ENCODE results near the gene CHST15.
"Not testable (repeated sequence)": the region's sequence is repeated elsewhere in the genome, so short reads cannot be mapped to it uniquely, and the experiment has no call there.

The CHST15 gene

GRCh38 chr10:124106241-124106879, 13.0 kb upstream of the CHST15 start:
- no peaks in the 10 kb centered on the region for H3K27me3 ChIP-seq (ENCODE audit: control insufficient read depth in 1 of 2, insufficient read depth in 2 of 2, low read length in 2 of 2)
- peak overlapping the region; percentile 5 for H3K9ac ChIP-seq (ENCODE audit: low read length)
- peak overlapping the region; percentile 72 for H3K27ac ChIP-seq (ENCODE audit: low read depth, low read length)
- peaks cover 30% of the 10 kb centered on the region for H3K4me1 ChIP-seq (ENCODE audit: insufficient read depth, low read length)
- peak overlapping the region in 1 of 2 donors; percentile 2 for H3K4me3 ChIP-seq (ENCODE audit: low read depth in 1 of 2, low read length in 2 of 2)
- no peaks in the 10 kb centered on the region for H3K9me3 ChIP-seq (ENCODE audit: low read length)
- H3K36me3 ChIP-seq (ENCODE audit: insufficient read depth, low read length), result no peaks in the 10 kb centered on the region

GRCh38 chr10:124105594-124105993, 12.2 kb upstream of the CHST15 start:
- Histone ChIP-seq H3K27me3 (ENCODE audit: control insufficient read depth in 1 of 2, insufficient read depth in 2 of 2, low read length in 2 of 2) (no peaks in the 10 kb centered on the region), H3K9ac (ENCODE audit: low read length) (peak overlapping the region; percentile 5), H3K27ac (ENCODE audit: low read depth, low read length) (peak overlapping the region; percentile 72), H3K4me3 (ENCODE audit: low read depth in 1 of 2, low read length in 2 of 2) (peak overlapping the region in 1 of 2 donors; percentile 2), H3K9me3 (ENCODE audit: low read length) (no peaks in the 10 kb centered on the region), H3K36me3 (ENCODE audit: insufficient read depth, low read length) (no peaks in the 10 kb centered on the region), H3K4me1 (ENCODE audit: insufficient read depth, low read length) (peaks cover 30% of the 10 kb centered on the region)

GRCh38 chr10:124105045-124105444, 11.6 kb upstream of the CHST15 start:
- Histone ChIP-seq H3K4me3 (ENCODE audit: low read depth in 1 of 2, low read length in 2 of 2) (no peak overlapping the region), H3K36me3 (ENCODE audit: insufficient read depth, low read length) (no peaks in the 10 kb centered on the region), H3K4me1 (ENCODE audit: insufficient read depth, low read length) (peaks cover 30% of the 10 kb centered on the region), H3K27ac (ENCODE audit: low read depth, low read length) (peak overlapping the region; percentile 72), H3K9ac (ENCODE audit: low read length) (peak overlapping the region; percentile 5), H3K9me3 (ENCODE audit: low read length) (no peaks in the 10 kb centered on the region), H3K27me3 (ENCODE audit: control insufficient read depth in 1 of 2, insufficient read depth in 2 of 2, low read length in 2 of 2) (no peaks in the 10 kb centered on the region)

GRCh38 chr10:124104011-124104627, 10.7 kb upstream of the CHST15 start:
- no peaks in the 10 kb centered on the region for H3K36me3 ChIP-seq (ENCODE audit: insufficient read depth, low read length)
- H3K4me3 ChIP-seq (ENCODE audit: low read depth in 1 of 2, low read length in 2 of 2), result no peak overlapping the region
- H3K9ac ChIP-seq (ENCODE audit: low read length), result no peak overlapping the region
- H3K9me3 ChIP-seq (ENCODE audit: low read length), result no peaks in the 10 kb centered on the region
- H3K4me1 ChIP-seq (ENCODE audit: insufficient read depth, low read length), result peaks cover 30% of the 10 kb centered on the region
- H3K27ac ChIP-seq (ENCODE audit: low read depth, low read length), result no peak overlapping the region
- no peaks in the 10 kb centered on the region for H3K27me3 ChIP-seq (ENCODE audit: control insufficient read depth in 1 of 2, insufficient read depth in 2 of 2, low read length in 2 of 2)

GRCh38 chr10:124101351-124101750, 8.0 kb upstream of the CHST15 start:
- Histone ChIP-seq H3K9me3 (ENCODE audit: low read length) (no peaks in the 10 kb centered on the region), H3K4me3 (ENCODE audit: low read depth in 1 of 2, low read length in 2 of 2) (no peak overlapping the region), H3K27me3 (ENCODE audit: control insufficient read depth in 1 of 2, insufficient read depth in 2 of 2, low read length in 2 of 2) (no peaks in the 10 kb centered on the region), H3K4me1 (ENCODE audit: insufficient read depth, low read length) (peaks cover 21% of the 10 kb centered on the region), H3K9ac (ENCODE audit: low read length) (no peak overlapping the region), H3K27ac (ENCODE audit: low read depth, low read length) (no peak overlapping the region), H3K36me3 (ENCODE audit: insufficient read depth, low read length) (no peaks in the 10 kb centered on the region)

- H3K4me1 ChIP-seq (ENCODE audit: insufficient read depth, low read length), result peaks cover 14% of the 10 kb centered on the region
- not testable (repeated sequence) for H3K4me3 ChIP-seq (ENCODE audit: low read depth in 1 of 2, low read length in 2 of 2); H3K27me3 ChIP-seq (ENCODE audit: control insufficient read depth in 1 of 2, insufficient read depth in 2 of 2, low read length in 2 of 2); H3K27ac ChIP-seq (ENCODE audit: low read depth, low read length); H3K9me3 ChIP-seq (ENCODE audit: low read length); H3K36me3 ChIP-seq (ENCODE audit: insufficient read depth, low read length); H3K9ac ChIP-seq (ENCODE audit: low read length)
Observed at GRCh38 chr10:124100651-124101050, 7.3 kb upstream of the CHST15 start.

- Histone ChIP-seq H3K36me3 (ENCODE audit: insufficient read depth, low read length) (no peaks in the 10 kb centered on the region), H3K27me3 (ENCODE audit: control insufficient read depth in 1 of 2, insufficient read depth in 2 of 2, low read length in 2 of 2) (no peaks in the 10 kb centered on the region), H3K4me3 (ENCODE audit: low read depth in 1 of 2, low read length in 2 of 2) (no peak overlapping the region), H3K27ac (ENCODE audit: low read depth, low read length) (no peak overlapping the region), H3K9me3 (ENCODE audit: low read length) (no peaks in the 10 kb centered on the region), H3K4me1 (ENCODE audit: insufficient read depth, low read length) (peaks cover 13% of the 10 kb centered on the region), H3K9ac (ENCODE audit: low read length) (no peak overlapping the region)
Observed at GRCh38 chr10:124100124-124100523, 6.7 kb upstream of the CHST15 start.

- Histone ChIP-seq H3K36me3 (ENCODE audit: insufficient read depth, low read length) (no peaks in the 10 kb centered on the region), H3K4me1 (ENCODE audit: insufficient read depth, low read length) (peaks cover 14% of the 10 kb centered on the region), H3K9me3 (ENCODE audit: low read length) (no peaks in the 10 kb centered on the region), H3K27me3 (ENCODE audit: control insufficient read depth in 1 of 2, insufficient read depth in 2 of 2, low read length in 2 of 2) (no peaks in the 10 kb centered on the region), H3K27ac (ENCODE audit: low read depth, low read length) (no peak overlapping the region), H3K4me3 (ENCODE audit: low read depth in 1 of 2, low read length in 2 of 2) (no peak overlapping the region), H3K9ac (ENCODE audit: low read length) (no peak overlapping the region)
Observed at GRCh38 chr10:124099604-124100003, 6.2 kb upstream of the CHST15 start.

- no peaks in the 10 kb centered on the region for H3K9me3 ChIP-seq (ENCODE audit: low read length)
- no peak overlapping the region for H3K9ac ChIP-seq (ENCODE audit: low read length)
- H3K27ac ChIP-seq (ENCODE audit: low read depth, low read length), result no peak overlapping the region
- no peaks in the 10 kb centered on the region for H3K36me3 ChIP-seq (ENCODE audit: insufficient read depth, low read length)
- no peaks in the 10 kb centered on the region for H3K27me3 ChIP-seq (ENCODE audit: control insufficient read depth in 1 of 2, insufficient read depth in 2 of 2, low read length in 2 of 2)
- no peak overlapping the region for H3K4me3 ChIP-seq (ENCODE audit: low read depth in 1 of 2, low read length in 2 of 2)
- H3K4me1 ChIP-seq (ENCODE audit: insufficient read depth, low read length), result peaks cover 19% of the 10 kb centered on the region
Observed at GRCh38 chr10:124098575-124098974, 5.2 kb upstream of the CHST15 start.

GRCh38 chr10:124097883-124098282, 4.5 kb upstream of the CHST15 start:
- H3K9ac ChIP-seq (ENCODE audit: low read length), result no peak overlapping the region
- no peaks in the 10 kb centered on the region for H3K36me3 ChIP-seq (ENCODE audit: insufficient read depth, low read length)
- H3K27ac ChIP-seq (ENCODE audit: low read depth, low read length), result no peak overlapping the region
- H3K9me3 ChIP-seq (ENCODE audit: low read length), result no peaks in the 10 kb centered on the region
- peaks cover 19% of the 10 kb centered on the region for H3K4me1 ChIP-seq (ENCODE audit: insufficient read depth, low read length)
- H3K4me3 ChIP-seq (ENCODE audit: low read depth in 1 of 2, low read length in 2 of 2), result no peak overlapping the region
- H3K27me3 ChIP-seq (ENCODE audit: control insufficient read depth in 1 of 2, insufficient read depth in 2 of 2, low read length in 2 of 2), result no peaks in the 10 kb centered on the region

GRCh38 chr10:124096494-124096893, 3.1 kb upstream of the CHST15 start:
- no peaks in the 10 kb centered on the region for H3K36me3 ChIP-seq (ENCODE audit: insufficient read depth, low read length)
- H3K9me3 ChIP-seq (ENCODE audit: low read length), result no peaks in the 10 kb centered on the region
- no peak overlapping the region for H3K9ac ChIP-seq (ENCODE audit: low read length)
- no peaks in the 10 kb centered on the region for H3K27me3 ChIP-seq (ENCODE audit: control insufficient read depth in 1 of 2, insufficient read depth in 2 of 2, low read length in 2 of 2)
- no peak overlapping the region for H3K4me3 ChIP-seq (ENCODE audit: low read depth in 1 of 2, low read length in 2 of 2)
- no peak overlapping the region for H3K27ac ChIP-seq (ENCODE audit: low read depth, low read length)
- H3K4me1 ChIP-seq (ENCODE audit: insufficient read depth, low read length), result peaks cover 19% of the 10 kb centered on the region

- H3K4me3 ChIP-seq (ENCODE audit: low read depth in 1 of 2, low read length in 2 of 2); H3K27ac ChIP-seq (ENCODE audit: low read depth, low read length); H3K9me3 ChIP-seq (ENCODE audit: low read length); H3K36me3 ChIP-seq (ENCODE audit: insufficient read depth, low read length); H3K9ac ChIP-seq (ENCODE audit: low read length); H3K27me3 ChIP-seq (ENCODE audit: control insufficient read depth in 1 of 2, insufficient read depth in 2 of 2, low read length in 2 of 2): not testable (repeated sequence)
- peaks cover 25% of the 10 kb centered on the region for H3K4me1 ChIP-seq (ENCODE audit: insufficient read depth, low read length)
Observed at GRCh38 chr10:124095801-124096200, 2.4 kb upstream of the CHST15 start.

Data from muscle layer of colon (tissue), 2 donors.